GM12878 (cell line): ENCODE measurements around the gene NDUFA9. TPM values are rescaled to one million over a fixed set of nuclear protein-coding genes. Genes with fewer than 3 reads are reported as not detected.

Experiments
- ATAC-seq: fragments of 200-7000 bp; cut with Tn5 transposase; 3 replicates; pipeline ENCODE4 v1.9.1; 2020; ENCODE audit warnings: mild to moderate bottlenecking, moderate library complexity
- Bru-seq: library from RNA; stranded (reverse); fragments of 400-500 nt; gene quantifications from one replicate; lab custom pipeline; 2021; lab: Mats Ljungman, UMichigan
- BruChase-seq, 2 experiments: library from RNA; stranded (reverse); fragments of 400-500 nt; gene quantifications; one replicate each; lab custom pipeline; 2021; lab: Mats Ljungman, UMichigan
- BruUV-seq: library from RNA; stranded (reverse); fragments of 400-500 nt; replicated peaks from 2 replicates; lab custom pipeline; 2021; lab: Mats Ljungman, UMichigan
- CTCF ChIA-PET: fragments of 300-600 bp; sonication (Branson Sonifier 250); formaldehyde crosslinking; extraction: SDS; loops from one replicate; lab custom pipeline; 2021; ENCODE audit warnings: inconsistent platforms; lab: Yijun Ruan, JAX
- POLR2A ChIA-PET: fragments of 350-600 bp; formaldehyde crosslinking; extraction: SDS; loops from one replicate; lab custom pipeline; 2021; ENCODE audit warnings: inconsistent platforms; lab: Charles Lee
- RAD21 ChIA-PET: fragments of 300-600 bp; sonication (Branson Sonifier 250); formaldehyde crosslinking; loops from one replicate; lab custom pipeline; 2023; ENCODE audit warnings: antibody characterized with exemption; ENCODE audit not compliant: unreplicated experiment; lab: Charles Lee
- SMC1A ChIA-PET: fragments of 300-600 bp; sonication (Branson Sonifier 250); formaldehyde crosslinking; loops from one replicate; lab custom pipeline; 2023; ENCODE audit not compliant: unreplicated experiment, uncharacterized antibody; lab: Charles Lee
- DNase-seq: peaks from one replicate; pipeline ENCODE4 v3.0.0-alpha.2; 2011; ENCODE audit warnings: low read depth, low spot score
- FAIRE-seq: peaks from 3 replicates; lab custom pipeline; 2011; peaks lifted over from hg19 to GRCh38; lab: Jason Lieb, UNC
- H2AFZ ChIP-seq: 2 replicates; pipeline ENCODE4 v1.6.0; 2011; ENCODE audit warnings: low read depth, low read length, control low read depth; ENCODE audit not compliant: control insufficient read depth
- H3K27ac ChIP-seq: 2 replicates; pipeline ENCODE4 v1.5.1; 2011; ENCODE audit warnings: control low read depth; ENCODE audit not compliant: control insufficient read depth, insufficient read depth
- H3K27me3 ChIP-seq, 2 experiments: replicated peaks in 1 of 2; 2 replicates each; pipeline versions ENCODE4 v1.6.0 to v1.6.1; 2011; ENCODE audit warnings: low read length in 1 of 2; ENCODE audit not compliant: control insufficient read depth in 2 of 2, insufficient read depth in 2 of 2
- H3K36me3 ChIP-seq, 2 experiments: 2 replicates each; pipeline ENCODE4 v1.5.1; 2011; ENCODE audit warnings: low read length in 1 of 2; ENCODE audit not compliant: control insufficient read depth in 2 of 2, insufficient read depth in 2 of 2
- H3K4me1 ChIP-seq: 2 replicates; pipeline ENCODE4 v1.6.1; 2011; ENCODE audit warnings: mild to moderate bottlenecking, low read length, moderate library complexity, mixed read lengths; ENCODE audit not compliant: control insufficient read depth, insufficient read depth
- H3K4me2 ChIP-seq: 2 replicates; pipeline ENCODE4 v1.6.0; 2011; ENCODE audit warnings: control low read depth; ENCODE audit not compliant: control insufficient read depth, insufficient read depth
- H3K4me3 ChIP-seq: fragments of 200-600 bp; sonication (generic); 2 replicates; pipeline ENCODE4 v1.5.1; 2016
- H3K79me2 ChIP-seq: 2 replicates; pipeline ENCODE4 v1.6.0; 2011; ENCODE audit warnings: low read length; ENCODE audit not compliant: control insufficient read depth, insufficient read depth
- H3K9ac ChIP-seq: 2 replicates; pipeline ENCODE4 v1.8.0; 2011; ENCODE audit warnings: low read length, control low read depth, mixed read lengths; ENCODE audit not compliant: control insufficient read depth, insufficient read depth
- H3K9me3 ChIP-seq: replicated peaks from 3 replicates; pipeline ENCODE4 v1.5.1; 2011; ENCODE audit warnings: mild to moderate bottlenecking, low read length; ENCODE audit not compliant: control insufficient read depth, insufficient read depth
- H4K20me1 ChIP-seq: 2 replicates; pipeline ENCODE4 v1.6.0; 2011; ENCODE audit not compliant: control insufficient read depth, insufficient read depth
- BRCA1 ChIP-seq: IDR thresholded peaks from 2 replicates; pipeline ENCODE4 v1.6.1; 2011; ENCODE audit warnings: low read depth, low read length, improper control_type of control experiment
- CHD1 ChIP-seq: IDR thresholded peaks from 2 replicates; pipeline ENCODE4 v1.6.1; 2012; ENCODE audit warnings: low read depth, low read length, improper control_type of control experiment
- CHD2 ChIP-seq: IDR thresholded peaks from 2 replicates; pipeline ENCODE4 v1.6.1; 2011; ENCODE audit warnings: low read depth, low read length, improper control_type of control experiment, borderline replicate concordance
- HDGF ChIP-seq: fragments of 450-650 bp; IDR thresholded peaks from 2 replicates; pipeline ENCODE4 v1.6.1; 2016; ENCODE audit warnings: antibody characterized with exemption
- POLR2AphosphoS2 ChIP-seq: IDR thresholded peaks from 2 replicates; pipeline ENCODE4 v1.6.1; 2011; ENCODE audit warnings: low read depth, mild to moderate bottlenecking, low read length, improper control_type of control experiment, moderate library complexity
- POU2F2 ChIP-seq: IDR thresholded peaks from 3 replicates; pipeline ENCODE4 v1.6.1; 2011; ENCODE audit warnings: low read depth, mild to moderate bottlenecking, low read length, borderline replicate concordance
- SUZ12 ChIP-seq: fragments of 200-600 bp; sonication (generic); IDR thresholded peaks from one replicate; pipeline ENCODE4 v1.6.1; 2018; ENCODE audit warnings: antibody characterized with exemption, mild to moderate bottlenecking; ENCODE audit not compliant: unreplicated experiment
- ZNF384 ChIP-seq: IDR thresholded peaks from 2 replicates; pipeline ENCODE4 v1.6.1; 2012; ENCODE audit warnings: low read depth, mild to moderate bottlenecking, low read length, improper control_type of control experiment, borderline replicate concordance
- ZNF592 ChIP-seq: fragments of 450-650 bp; IDR thresholded peaks from 2 replicates; pipeline ENCODE4 v1.6.1; 2017; ENCODE audit warnings: mild to moderate bottlenecking, moderate library complexity
- WGBS: methylation state at CpG from one replicate; pipeline ENCODE4 v1.1.6; 2016; ENCODE audit warnings: low lambda C conversion rate; ENCODE audit not compliant: insufficient replicate concordance, insufficient coverage; ENCODE audit errors: missing lambda C conversion rate; 5-methylcytosine and 5-hydroxymethylcytosine counted together
- in situ Hi-C: fragments of 300-500 bp; cut with MboI; formaldehyde crosslinking; loops from 9 replicates; pipeline ENCODE4 v1.14.3; 2018; ENCODE audit warnings: mixed read lengths
- intact Hi-C: fragments of 100-400 bp; cut with micrococcal nuclease; formaldehyde crosslinking; loops from one replicate; pipeline ENCODE4 v1.14.2; 2022; ENCODE audit not compliant: unreplicated experiment
- long read RNA-seq, 2 experiments: library from polyadenylated mRNA; unstranded; transcript quantifications; one replicate each; pipeline ENCODE4 v2.0.0, GENCODE V29; 2019 to 2020
- polyA minus RNA-seq, 3 experiments: library from RNA; depleted of rRNA, polyadenylated mRNA; stranded (reverse); fragments of >200 nt; gene quantifications; 2 replicates each; pipeline ENCODE4 v1.2.3, GENCODE V29; 2011
- polyA plus RNA-seq, 11 experiments: library from polyadenylated mRNA; depleted of rRNA in 4 of 11; unstranded in 6 of 11; stranded (reverse) in 5 of 11; fragments of >200 nt; fragmentation: Nextera tagmentation in 4 of 11; fragmentation: Illumina TruSeq in 1 of 11; extraction: Ambion mirVana in 4 of 11; extraction: Trizol in 1 of 11; gene quantifications; 1 replicate in 1 of 11; 2 replicates in 10 of 11; pipeline versions ENCODE4 v1.2.1 to v1.2.3, GENCODE V29; 2011 to 2016; ENCODE audit warnings: inconsistent platforms in 2 of 11, missing spikeins in 2 of 11, low read depth in 1 of 11
- total RNA-seq, 4 experiments: library from RNA; depleted of rRNA in 3 of 4; stranded (reverse); fragments of >200 nt in 3 of 4; fragmentation: Illumina TruSeq in 1 of 4; extraction: Trizol in 1 of 4; gene quantifications; 2 replicates each; pipeline versions ENCODE4 v1.2.1 to v1.2.3, GENCODE V29; 2013 to 2021
- TF ChIP-seq, protein P1 (sequence below): IDR thresholded peaks from 2 replicates; pipeline ENCODE4 v1.6.1; 2011; ENCODE audit warnings: low read depth, low read length, improper control_type of control experiment, borderline replicate concordance

Gene NDUFA9
- total RNA-seq (2013; cell fraction: nucleolus; rRNA removed) = 103 and 109 TPM in 2 replicates
- total RNA-seq (2014; rRNA removed) (81.3 and 95.2 TPM in 2 replicates), total RNA-seq (2014; rRNA removed; fragmentation: Illumina TruSeq; extraction: Trizol) (142 and 151 TPM in 2 replicates), total RNA-seq (2021) (151 and 153 TPM in 2 replicates), polyA plus RNA-seq (2011; rRNA removed) (135 and 164 TPM in 2 replicates), polyA plus RNA-seq (2014; fragmentation: Illumina TruSeq; extraction: Trizol) (137 and 148 TPM in 2 replicates), polyA plus RNA-seq (2014; fragmentation: Nextera tagmentation; extraction: Ambion mirVana) (100 to 1,000 TPM; 360 to 472 TPM), polyA plus RNA-seq (2014; rRNA removed) (134 and 144 TPM in 2 replicates), polyA plus RNA-seq (2016; fragmentation: Nextera tagmentation; extraction: Ambion mirVana) (100 to 1,000 TPM; 334 to 353 TPM), polyA minus RNA-seq (2011; rRNA and poly(A)+ RNA removed) (143 and 170 TPM in 2 replicates), Bru-seq, nascent RNA (percentile 73 among the genes with signal in this experiment), BruChase-seq, experiment 1, labeled RNA remaining after a 6-hour chase (percentile 88 among the genes with signal in this experiment), BruChase-seq, experiment 2, labeled RNA remaining after a 2-hour chase (percentile 85 among the genes with signal in this experiment)
- 46.9 TPM for polyA plus RNA-seq (2011; ENCODE audit: low read depth)
- 77.8 and 144 TPM in 2 replicates for polyA plus RNA-seq (2011; cell fraction: cytosol; rRNA removed)
- 63.8 and 71.8 TPM in 2 replicates for polyA plus RNA-seq (2011; cell fraction: nucleus; rRNA removed)
- polyA plus RNA-seq (2012) = 91.0 and 150 TPM in 2 replicates
- polyA minus RNA-seq (2011; cell fraction: cytosol; rRNA and poly(A)+ RNA removed) = 58.5 and 63.3 TPM in 2 replicates
- polyA minus RNA-seq (2011; cell fraction: nucleus; rRNA and poly(A)+ RNA removed) = 57.4 and 85.0 TPM in 2 replicates
- long read RNA-seq, experiment 1, full-length matches to known transcripts = 206 of 220 reads
- long read RNA-seq, experiment 1, partial matches to known transcripts = 10 of 220 reads
- long read RNA-seq, experiment 1, other reads (novel, unspliced or antisense) = 4 of 220 reads
- long read RNA-seq, experiment 2, full-length matches to known transcripts = 1,372 of 1,418 reads
- long read RNA-seq, experiment 2, partial matches to known transcripts = 23 of 1,418 reads
- long read RNA-seq, experiment 2, other reads (novel, unspliced or antisense) = 23 of 1,418 reads

DNA sequence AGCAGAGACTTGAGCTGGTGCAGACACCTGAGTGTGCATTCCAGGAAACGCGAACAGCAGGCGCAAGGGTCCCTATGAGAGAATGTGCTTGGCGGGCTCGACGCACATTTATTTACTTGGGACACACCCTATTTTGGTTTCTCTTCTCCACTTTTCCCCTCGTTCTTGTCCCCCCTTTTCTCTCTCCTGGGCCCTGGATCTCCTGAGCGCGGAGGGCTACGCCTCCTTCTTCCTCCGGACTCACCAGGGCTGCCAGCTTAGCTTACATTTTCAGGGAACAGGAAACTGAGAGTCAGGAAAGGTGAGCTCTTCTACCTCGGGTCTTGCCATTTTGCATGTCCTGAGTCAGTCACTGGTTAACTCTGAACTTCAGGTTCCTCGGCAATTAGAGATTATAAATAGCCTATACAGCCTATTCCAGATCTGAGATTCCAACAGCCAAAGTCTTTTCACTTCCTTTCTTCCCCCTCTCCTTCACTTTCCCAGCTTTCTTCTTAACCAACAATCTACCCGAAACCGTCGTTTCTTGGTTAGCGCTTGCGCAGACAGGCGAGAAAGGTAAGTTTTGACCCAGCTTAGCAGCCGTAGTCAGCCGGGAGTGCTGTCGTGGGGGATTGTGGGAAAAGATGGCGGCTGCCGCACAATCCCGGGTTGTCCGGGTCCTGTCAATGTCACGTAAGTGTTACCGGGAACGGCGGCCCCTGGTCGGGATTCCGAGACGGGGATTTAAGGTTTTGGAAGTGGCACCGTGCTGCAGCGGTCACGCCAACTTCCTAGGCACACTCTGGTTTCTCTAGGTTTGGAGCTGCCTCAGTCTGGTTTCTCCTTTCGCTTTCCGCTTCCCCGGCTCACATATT is at the start of gene NDUFA9, which contains the start of gene AKAP3:
TSS of gene NDUFA9 (plus strand) at position 614 of the 857 bp plus-strand sequence. CDS start at position 627, 13 bp downstream.
TSS of gene AKAP3 (minus strand) at position 551 of the 857 bp plus-strand sequence. CDS start 10,855 bp downstream, outside the sequence.
- H3K4me3 ChIP-seq = peak within 1 kb of the TSS; percentile 92
- DNase-seq = peak; percentile 64
- H3K4me1 ChIP-seq = peaks cover 16% of the 10 kb centered on the region; the same call in 1 of the 2 replicates
- SMC1A ChIA-PET = interaction anchor here (0.7 to 1.4 kb wide), 5 partner anchors 10 to 119 kb away, joined by 3 to 6 read pairs (median 4); no protein-coding TSS in a partner anchor
- CTCF ChIA-PET = interaction anchor here (0.7 to 2.3 kb wide), 7 partner anchors 15 to 642 kb away, joined by 3 to 14 read pairs (median 3); no protein-coding TSS in a partner anchor
- TSS peak; percentile 99 for BruUV-seq
- no peaks in the 10 kb centered on the region for H4K20me1 ChIP-seq
- peak within 1 kb of the TSS; percentile 81 for H3K9ac ChIP-seq
- FAIRE-seq = peak; percentile 84
- H3K4me2 ChIP-seq = peak within 1 kb of the TSS; percentile 98
- POLR2A ChIA-PET = interaction anchor here (0.6 to 0.7 kb wide), 3 partner anchors 48 to 176 kb away, joined by 3 to 4 read pairs (median 3); no protein-coding TSS in a partner anchor
- peak within 1 kb of the TSS; percentile 84 for H2AFZ ChIP-seq
- WGBS = under 1% methylated on average over 39 of the region's 39 CpGs
- no peaks in the 10 kb centered on the region for H3K27me3 ChIP-seq
- in situ Hi-C loops = no loop called here
- peak; percentile 96 for ATAC-seq
- H3K27ac ChIP-seq = peak within 1 kb of the TSS; percentile 93
- RAD21 ChIA-PET = interaction anchor here (0.7 to 2.2 kb wide), 4 partner anchors 11 to 1041 kb away, joined by 3 to 14 read pairs (median 6); no protein-coding TSS in a partner anchor
- intact Hi-C loops = loop anchor here (2.0 kb wide), 1 partner anchor 44 kb away; no protein-coding TSS in a partner anchor
- H3K36me3 ChIP-seq = 0 out of 4 replicates have a peak, but pooled peaks cover 0 to 2% of the 10 kb centered on the region in 2 experiments
- peaks cover 47% of the 10 kb centered on the region for H3K79me2 ChIP-seq
- H3K9me3 ChIP-seq = no peaks in the 10 kb centered on the region
- TF ChIP-seq BRCA1 (no peak), HDGF (no peak), POLR2AphosphoS2 (peak; percentile 59; the same call in 1 of the 2 replicates), SUZ12 (no peak), ZNF592 (no peak), ZNF384 (no peak), CHD2 (peak; percentile 46; the same call in 1 of the 2 replicates), POU2F2 (peak; percentile 88), CHD1 (no peak)
- TF ChIP-seq, protein P1, sequence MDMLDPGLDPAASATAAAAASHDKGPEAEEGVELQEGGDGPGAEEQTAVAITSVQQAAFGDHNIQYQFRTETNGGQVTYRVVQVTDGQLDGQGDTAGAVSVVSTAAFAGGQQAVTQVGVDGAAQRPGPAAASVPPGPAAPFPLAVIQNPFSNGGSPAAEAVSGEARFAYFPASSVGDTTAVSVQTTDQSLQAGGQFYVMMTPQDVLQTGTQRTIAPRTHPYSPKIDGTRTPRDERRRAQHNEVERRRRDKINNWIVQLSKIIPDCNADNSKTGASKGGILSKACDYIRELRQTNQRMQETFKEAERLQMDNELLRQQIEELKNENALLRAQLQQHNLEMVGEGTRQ = no peak; the same call in 1 of the 2 replicates
